Medulla oblongata (tissue), 1 donor: ENCODE data around the gene RPUSD4.

Experiments
- DNase-seq: peaks from one replicate; pipeline ENCODE4 v3.0.0-alpha.2; 2015; ENCODE audit errors: extremely low spot score

RPUSD4 gene

DNA sequence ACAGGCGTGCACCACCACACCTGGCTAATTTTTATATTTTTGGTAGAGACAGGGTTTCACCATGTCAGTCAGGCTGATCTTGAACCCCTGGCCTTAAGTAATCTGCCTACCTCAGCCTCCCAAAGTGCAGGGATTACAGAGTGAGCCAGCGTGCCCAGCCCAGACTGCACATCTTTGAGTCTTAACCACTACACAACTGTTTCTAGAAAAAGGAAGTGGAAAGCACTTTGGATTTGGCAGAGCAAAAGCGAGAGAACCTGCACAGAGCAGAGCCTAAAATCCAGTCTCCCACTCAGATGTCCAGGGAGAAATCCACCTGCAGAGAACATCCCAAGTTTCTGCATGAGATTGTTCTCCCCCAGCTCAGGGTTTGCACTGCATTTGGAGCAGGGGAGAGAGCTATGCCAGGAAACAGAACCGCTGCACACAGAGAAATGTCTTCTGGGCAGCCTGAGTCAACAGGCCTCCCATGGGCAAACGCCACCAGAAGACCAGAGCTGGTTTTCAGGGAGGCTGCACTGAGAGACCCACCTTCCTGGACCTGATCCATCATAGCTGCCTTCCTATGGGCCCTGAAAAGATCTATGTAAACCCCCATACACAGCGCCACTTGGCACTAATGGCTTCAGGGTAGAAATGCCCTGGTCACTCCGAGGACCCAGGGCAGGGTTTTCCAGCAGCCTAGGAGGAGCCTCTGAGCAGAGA is 54.0 kb downstream of the RPUSD4 start:
- no peak for DNase-seq

DNA sequence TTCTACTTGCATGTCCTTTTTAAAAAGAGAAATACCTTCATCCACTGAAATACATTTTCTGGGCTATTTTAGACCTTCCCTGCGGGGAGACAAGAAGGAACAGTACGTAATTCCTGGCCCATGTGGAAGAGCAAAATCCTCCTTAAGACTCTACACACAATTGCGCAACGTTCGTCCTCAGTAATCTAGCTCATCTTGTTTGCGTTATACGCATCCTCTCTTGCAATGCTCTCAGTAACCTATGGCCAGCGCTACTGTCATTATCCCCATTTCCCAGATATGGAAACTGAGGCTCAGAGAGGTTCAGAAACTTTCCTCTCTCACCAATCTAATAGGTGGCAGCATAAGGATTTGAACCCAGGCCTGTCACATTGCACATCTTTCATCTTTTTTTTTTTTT is 54.6 kb downstream of the RPUSD4 start:
- DNase-seq = no peak

DNA sequence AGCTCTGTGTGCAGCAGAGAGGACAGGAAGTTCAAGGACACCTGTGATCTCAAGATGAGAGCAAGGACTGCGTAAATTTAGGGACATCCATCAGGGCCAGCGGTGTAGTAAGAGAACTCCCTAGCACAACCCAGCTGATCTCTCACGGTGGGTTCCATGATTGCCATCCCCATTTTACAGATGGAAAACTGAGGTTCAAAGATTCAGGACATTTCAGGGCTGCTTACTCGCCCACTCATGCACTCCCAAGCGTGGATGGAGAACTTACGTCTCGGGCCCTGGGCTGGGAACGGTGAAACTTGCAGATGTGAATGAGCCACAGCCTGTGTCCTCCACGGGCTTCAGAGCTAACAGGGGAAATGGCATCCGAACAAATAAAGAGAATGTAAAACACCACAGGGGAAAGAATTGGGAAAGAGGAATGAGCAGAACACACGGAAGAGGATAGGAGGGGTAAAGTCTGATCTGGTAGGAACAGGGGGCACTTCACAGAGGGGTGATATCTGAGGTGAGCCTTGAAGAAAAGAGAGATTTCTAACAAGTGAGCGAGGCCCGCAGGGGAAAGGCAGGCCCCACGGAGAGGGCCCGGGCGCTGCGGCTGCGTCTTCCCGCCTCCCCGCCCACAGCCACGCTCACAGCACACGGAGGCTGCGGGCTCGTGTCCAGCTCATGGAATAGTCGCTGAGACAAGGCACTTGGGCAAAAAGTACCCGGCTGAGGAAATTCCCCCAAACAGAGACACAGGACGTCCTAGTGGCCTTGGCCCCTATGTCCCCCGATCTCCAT is 55.9 kb downstream of the RPUSD4 start:
- DNase-seq = no peak

- DNase-seq = no peak
These were observed 56.8 kb downstream of the RPUSD4 start for GRCh38 chr11:126154691-126155090.

DNA sequence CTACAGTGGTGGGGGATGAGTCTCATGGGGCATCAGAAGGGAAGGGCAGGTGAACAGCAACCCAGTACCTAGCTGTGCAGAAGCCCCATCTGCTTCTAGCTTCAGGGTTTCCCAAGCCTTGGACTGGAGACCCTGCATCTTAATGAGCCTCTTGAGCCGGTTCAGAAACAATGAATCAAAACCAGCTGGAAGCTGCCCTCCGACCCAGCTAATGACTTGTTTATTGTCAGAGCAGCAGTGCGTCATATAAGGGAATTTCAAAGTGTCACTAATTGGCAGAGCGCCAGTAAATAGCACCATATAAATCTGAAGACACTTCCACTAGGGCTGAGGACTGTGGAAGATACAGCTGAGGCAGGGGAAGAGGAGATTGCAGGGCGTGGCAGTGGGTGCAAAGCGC is 57.5 kb downstream of the RPUSD4 start:
- DNase-seq = no peak

DNA sequence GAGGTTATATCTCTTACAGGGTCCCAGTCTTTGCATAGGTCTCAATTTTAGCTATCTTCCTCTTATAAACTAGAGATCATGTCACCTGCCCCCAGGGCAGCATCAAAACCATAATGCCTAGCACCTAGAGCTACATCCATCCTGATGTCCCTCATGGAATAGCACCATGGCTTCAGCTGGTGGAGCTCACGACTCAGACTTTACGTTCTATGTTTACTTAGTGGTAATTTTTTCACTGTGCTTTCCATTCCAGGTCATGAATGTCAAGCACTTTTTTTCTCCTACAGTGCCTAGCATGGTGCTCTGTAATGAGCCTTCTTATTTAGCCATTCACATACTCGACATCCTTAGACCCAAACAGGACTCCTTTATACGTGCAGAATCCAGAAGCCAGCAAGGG is 58.4 kb downstream of the RPUSD4 start:
- DNase-seq = no peak

- no peak for DNase-seq
These were observed 58.9 kb downstream of the RPUSD4 start for GRCh38 chr11:126152586-126152985.

GRCh38 chr11:126152152-126152551 is 59.3 kb downstream of the RPUSD4 start:
- no peak for DNase-seq
